Kidney (tissue), 14 donors: Measurements from ENCODE around the gene MRPL16. TPM values are rescaled to one million over a fixed set of nuclear protein-coding genes. Genes with fewer than 3 reads are reported as not detected.

ENCODE experiments used
- DNase-seq, 5 donors: peaks; one replicate each; pipeline ENCODE4 v3.0.0-alpha.2; 2013 to 2020
- FAIRE-seq: peaks from 2 replicates; lab custom pipeline; 2012; peaks lifted over from hg19 to GRCh38; lab: Jason Lieb, UNC
- H3K27ac ChIP-seq, 2 donors: one replicate each; pipeline ENCODE4 v1.7.0; 2013; ENCODE audit warnings: low read depth in 2 of 2, low read length in 2 of 2, inconsistent platforms in 1 of 2
- H3K27me3 ChIP-seq: one replicate; pipeline ENCODE4 v1.7.1; 2013; ENCODE audit warnings: low read length, inconsistent platforms; ENCODE audit not compliant: control insufficient read depth, insufficient read depth
- H3K36me3 ChIP-seq, 3 donors: one replicate each; pipeline versions ENCODE4 v1.7.0 to v1.7.1; 2013; ENCODE audit warnings: low read length in 3 of 3, control low read depth in 1 of 3, inconsistent platforms in 1 of 3; ENCODE audit not compliant: insufficient read depth in 3 of 3, control insufficient read depth in 2 of 3
- H3K4me1 ChIP-seq, 3 donors: one replicate each; pipeline versions ENCODE4 v1.7.0 to v1.7.1; 2013; ENCODE audit warnings: low read length in 3 of 3, inconsistent platforms in 1 of 3, low read depth in 1 of 3; ENCODE audit not compliant: control insufficient read depth in 2 of 3, insufficient read depth in 2 of 3
- H3K4me3 ChIP-seq, 3 donors: one replicate each; pipeline versions ENCODE4 v1.7.0 to v1.8.1; 2013; ENCODE audit warnings: low read length in 3 of 3, control low read depth in 1 of 3, inconsistent platforms in 1 of 3
- H3K9ac ChIP-seq, 3 donors: one replicate each; pipeline versions ENCODE4 v1.7.0 to v1.7.1; 2013; ENCODE audit warnings: low read length in 3 of 3, control low read depth in 1 of 3, inconsistent platforms in 1 of 3
- H3K9me3 ChIP-seq, 3 donors: one replicate each; pipeline versions ENCODE4 v1.7.0 to v1.7.1; 2013; ENCODE audit warnings: low read length in 3 of 3, control low read depth in 1 of 3, inconsistent platforms in 1 of 3; ENCODE audit not compliant: control insufficient read depth in 2 of 3, insufficient read depth in 1 of 3
- intact Hi-C: fragments of 100-400 bp; cut with DNase I; formaldehyde crosslinking; loops from one replicate; pipeline ENCODE4 v1.11.1; 2022
- polyA plus RNA-seq: library from polyadenylated mRNA; stranded (reverse); fragments of 350-450 nt; fragmentation: Illumina TruSeq; extraction: RNeasy Lipid Tissue Mini Kit (QIAGEN cat#74804); gene quantifications from one replicate; pipeline ENCODE4 v1.2.3, GENCODE V29; 2014; ENCODE audit warnings: low read depth, low replicate concordance; ENCODE audit not compliant: insufficient read depth
- total RNA-seq: library from RNA; stranded (reverse); fragmentation: NEBNext Ultra II Directional; extraction: Animal tissue kit (Norgen Biotek cat#: 25700); gene quantifications from one replicate; pipeline ENCODE4 v1.2.1, GENCODE V29; 2021
- TF ChIP-seq, protein P1 (sequence below): IDR thresholded peaks from 3 replicates; pipeline ENCODE4 v1.5.1; 2012; ENCODE audit warnings: mild to moderate bottlenecking, moderate library complexity, borderline replicate concordance; ENCODE audit not compliant: insufficient read depth; ENCODE audit errors: extremely low read depth
- donor health status: control.
- donor health status: control.
- donor health status: control.
- donor health status: control.
- donor health status: control.
- donor health status: DM: yes; HTN: yes; CAD: no.
- donor health status: Normal renal cell carcinoma (clear cell type).

The MRPL16 gene
- total and polyA plus RNA-seq, 2 donors from 2014 or later: 38.0 to 109 TPM

DNA sequence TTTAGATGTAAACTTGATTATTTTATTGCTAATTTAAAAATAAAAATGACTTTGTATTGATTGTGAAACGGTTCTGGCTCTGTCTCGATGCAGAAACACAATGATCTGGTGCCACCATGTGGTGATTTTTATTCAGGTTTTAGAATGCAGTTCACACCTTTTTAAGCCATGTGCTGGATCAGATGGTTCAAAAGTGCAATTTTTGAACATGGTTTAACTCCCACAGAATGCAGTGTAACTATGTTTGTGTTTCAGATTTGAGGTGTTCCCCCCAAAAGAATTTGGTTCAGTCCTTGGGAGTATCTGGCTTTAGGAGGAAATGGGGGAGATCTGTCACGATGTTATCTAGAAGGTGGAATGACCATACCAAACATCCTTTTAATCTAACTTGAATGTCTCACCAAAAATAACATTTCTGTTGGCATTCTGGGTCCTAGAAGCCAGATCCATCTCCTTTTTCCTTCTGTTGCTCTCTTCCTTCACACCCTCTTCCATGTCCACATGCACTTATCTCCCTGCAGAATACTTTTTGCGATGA, 7.9 kb downstream of the MRPL16 start:
- DNase-seq (peak in 2 of 5 donors; percentile 64 to 74), FAIRE-seq (peak; percentile 72)
- no peaks in the 10 kb centered on the region for H3K27me3 ChIP-seq
- no peak overlapping the region for H3K4me3 ChIP-seq
- H3K4me1 ChIP-seq: peaks cover 0 to 3% (median 0%) of the 10 kb centered on the region in 3 donors
- TF ChIP-seq, protein P1, sequence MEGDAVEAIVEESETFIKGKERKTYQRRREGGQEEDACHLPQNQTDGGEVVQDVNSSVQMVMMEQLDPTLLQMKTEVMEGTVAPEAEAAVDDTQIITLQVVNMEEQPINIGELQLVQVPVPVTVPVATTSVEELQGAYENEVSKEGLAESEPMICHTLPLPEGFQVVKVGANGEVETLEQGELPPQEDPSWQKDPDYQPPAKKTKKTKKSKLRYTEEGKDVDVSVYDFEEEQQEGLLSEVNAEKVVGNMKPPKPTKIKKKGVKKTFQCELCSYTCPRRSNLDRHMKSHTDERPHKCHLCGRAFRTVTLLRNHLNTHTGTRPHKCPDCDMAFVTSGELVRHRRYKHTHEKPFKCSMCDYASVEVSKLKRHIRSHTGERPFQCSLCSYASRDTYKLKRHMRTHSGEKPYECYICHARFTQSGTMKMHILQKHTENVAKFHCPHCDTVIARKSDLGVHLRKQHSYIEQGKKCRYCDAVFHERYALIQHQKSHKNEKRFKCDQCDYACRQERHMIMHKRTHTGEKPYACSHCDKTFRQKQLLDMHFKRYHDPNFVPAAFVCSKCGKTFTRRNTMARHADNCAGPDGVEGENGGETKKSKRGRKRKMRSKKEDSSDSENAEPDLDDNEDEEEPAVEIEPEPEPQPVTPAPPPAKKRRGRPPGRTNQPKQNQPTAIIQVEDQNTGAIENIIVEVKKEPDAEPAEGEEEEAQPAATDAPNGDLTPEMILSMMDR: peak; percentile 69
- no peak overlapping the region for H3K27ac ChIP-seq
- H3K9ac ChIP-seq: no peak overlapping the region
- H3K9me3 ChIP-seq: no peaks in the 10 kb centered on the region
- peaks cover 0 to 36% (median 21%) of the 10 kb centered on the region in 3 donors for H3K36me3 ChIP-seq
- intact Hi-C loops: loop anchor here (5.0 kb wide), 1 partner anchor 50 kb away; no protein-coding TSS in a partner anchor

- Histone ChIP-seq H3K27ac (no peak overlapping the region), H3K9ac (no peak overlapping the region), H3K4me3 (no peak overlapping the region), H3K36me3 (peaks cover 0 to 42% (median 23%) of the 10 kb centered on the region in 3 donors), H3K9me3 (no peaks in the 10 kb centered on the region), H3K27me3 (no peaks in the 10 kb centered on the region), H3K4me1 (peaks cover 0 to 3% (median 0%) of the 10 kb centered on the region in 3 donors)
- DNase-seq (no peak), FAIRE-seq (no peak)
- TF ChIP-seq, protein P1: no peak
- intact Hi-C loops: loop anchor here (5.0 kb wide), 1 partner anchor 50 kb away; no protein-coding TSS in a partner anchor
Observed at GRCh38 chr11:59801981-59802638, 8.5 kb downstream of the MRPL16 start.

- Histone ChIP-seq H3K27me3 (no peaks in the 10 kb centered on the region), H3K4me3 (no peak overlapping the region), H3K9ac (no peak overlapping the region), H3K4me1 (no peaks in the 10 kb centered on the region), H3K9me3 (no peaks in the 10 kb centered on the region), H3K36me3 (peaks cover 0 to 36% (median 19%) of the 10 kb centered on the region in 3 donors), H3K27ac (no peak overlapping the region)
- intact Hi-C loops: loop anchor here (5.0 kb wide), 1 partner anchor 49 kb away; no protein-coding TSS in a partner anchor
- FAIRE-seq: no peak
- TF ChIP-seq, protein P1: no peak
- no peak for DNase-seq
Observed at GRCh38 chr11:59801160-59801706, 9.3 kb downstream of the MRPL16 start.
